Measurements from ENCODE around the gene ARHGAP25. TPM values are rescaled to one million over a fixed set of nuclear protein-coding genes. Genes with fewer than 3 reads are reported as not detected.

Gene ARHGAP25
- polyA plus RNA-seq, 1 experiment = 0.55 TPM

DNA sequence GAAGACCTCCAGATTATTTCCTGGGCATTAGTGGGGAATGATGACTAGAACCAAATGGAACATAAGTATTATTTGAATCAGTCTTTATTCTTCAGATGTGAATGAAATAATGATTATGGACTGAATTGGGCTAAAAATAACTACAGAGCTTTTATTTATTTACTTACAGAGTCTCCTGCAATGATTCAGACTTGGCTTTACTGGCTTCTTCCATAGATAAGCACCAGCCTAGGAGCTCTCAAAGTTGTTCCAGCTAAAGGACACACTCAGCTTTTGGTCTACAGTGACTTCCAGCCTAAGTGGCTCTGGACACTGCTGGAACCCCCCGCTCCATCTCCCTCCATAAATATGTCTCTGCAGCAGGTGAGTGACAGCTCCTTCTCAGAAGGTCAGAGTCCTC, 24.3 kb upstream of the ARHGAP25 start:
- POLR2A ChIA-PET = no interaction called here
- Histone ChIP-seq H3K27me3 (ENCODE audit: control insufficient read depth, insufficient read depth, low read length) (peaks cover 3% of the 10 kb centered on the region), H3K27ac (ENCODE audit: low read depth, low read length) (no peak overlapping the region), H3K4me3 (ENCODE audit: low read depth, low read length) (no peak overlapping the region), H3K9me3 (ENCODE audit: control insufficient read depth, insufficient read depth, low read length) (no peaks in the 10 kb centered on the region)
- no peak for DNase-seq (ENCODE audit: low read depth, low spot score)
- TF ChIP-seq, protein P1, sequence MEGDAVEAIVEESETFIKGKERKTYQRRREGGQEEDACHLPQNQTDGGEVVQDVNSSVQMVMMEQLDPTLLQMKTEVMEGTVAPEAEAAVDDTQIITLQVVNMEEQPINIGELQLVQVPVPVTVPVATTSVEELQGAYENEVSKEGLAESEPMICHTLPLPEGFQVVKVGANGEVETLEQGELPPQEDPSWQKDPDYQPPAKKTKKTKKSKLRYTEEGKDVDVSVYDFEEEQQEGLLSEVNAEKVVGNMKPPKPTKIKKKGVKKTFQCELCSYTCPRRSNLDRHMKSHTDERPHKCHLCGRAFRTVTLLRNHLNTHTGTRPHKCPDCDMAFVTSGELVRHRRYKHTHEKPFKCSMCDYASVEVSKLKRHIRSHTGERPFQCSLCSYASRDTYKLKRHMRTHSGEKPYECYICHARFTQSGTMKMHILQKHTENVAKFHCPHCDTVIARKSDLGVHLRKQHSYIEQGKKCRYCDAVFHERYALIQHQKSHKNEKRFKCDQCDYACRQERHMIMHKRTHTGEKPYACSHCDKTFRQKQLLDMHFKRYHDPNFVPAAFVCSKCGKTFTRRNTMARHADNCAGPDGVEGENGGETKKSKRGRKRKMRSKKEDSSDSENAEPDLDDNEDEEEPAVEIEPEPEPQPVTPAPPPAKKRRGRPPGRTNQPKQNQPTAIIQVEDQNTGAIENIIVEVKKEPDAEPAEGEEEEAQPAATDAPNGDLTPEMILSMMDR (IDR thresholded peaks at IDR 0.05; ENCODE audit: low read depth, low read length) = no peak
- CTCF ChIA-PET = interaction anchor here (0.6 to 5.5 kb wide), 11 partner anchors 8 to 525 kb away, joined by 3 to 154 read pairs (median 8); no protein-coding TSS in a partner anchor

DNA sequence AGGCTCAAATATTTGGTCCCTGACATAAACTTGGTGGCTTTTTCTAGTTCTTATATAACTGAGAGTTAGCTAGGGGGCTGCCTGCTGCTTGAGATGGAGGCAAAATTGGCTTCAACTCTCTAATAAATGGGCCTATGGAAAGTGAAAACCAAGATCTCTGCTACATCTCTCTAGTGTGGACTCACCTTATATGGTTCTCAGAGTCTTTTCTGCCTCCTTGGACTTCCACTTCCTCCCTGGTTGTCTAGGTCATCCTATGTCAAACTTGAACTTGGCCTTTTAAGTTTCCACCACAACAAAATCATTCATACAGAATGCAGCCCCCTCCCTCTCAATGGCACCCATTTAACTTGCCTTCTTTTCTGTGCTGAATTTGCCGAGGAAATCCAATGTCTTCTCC, 23.9 kb upstream of the ARHGAP25 start:
- Histone ChIP-seq H3K27me3 (ENCODE audit: control insufficient read depth, insufficient read depth, low read length) (peaks cover 3% of the 10 kb centered on the region), H3K4me3 (ENCODE audit: low read depth, low read length) (no peak overlapping the region), H3K27ac (ENCODE audit: low read depth, low read length) (no peak overlapping the region), H3K9me3 (ENCODE audit: control insufficient read depth, insufficient read depth, low read length) (no peaks in the 10 kb centered on the region)
- POLR2A ChIA-PET = no interaction called here
- DNase-seq (ENCODE audit: low read depth, low spot score) = no peak
- CTCF ChIA-PET = interaction anchor here (0.6 to 5.5 kb wide), 11 partner anchors 8 to 525 kb away, joined by 3 to 154 read pairs (median 8); no protein-coding TSS in a partner anchor
- TF ChIP-seq, protein P1 (IDR thresholded peaks at IDR 0.05; ENCODE audit: low read depth, low read length) = no peak

DNA sequence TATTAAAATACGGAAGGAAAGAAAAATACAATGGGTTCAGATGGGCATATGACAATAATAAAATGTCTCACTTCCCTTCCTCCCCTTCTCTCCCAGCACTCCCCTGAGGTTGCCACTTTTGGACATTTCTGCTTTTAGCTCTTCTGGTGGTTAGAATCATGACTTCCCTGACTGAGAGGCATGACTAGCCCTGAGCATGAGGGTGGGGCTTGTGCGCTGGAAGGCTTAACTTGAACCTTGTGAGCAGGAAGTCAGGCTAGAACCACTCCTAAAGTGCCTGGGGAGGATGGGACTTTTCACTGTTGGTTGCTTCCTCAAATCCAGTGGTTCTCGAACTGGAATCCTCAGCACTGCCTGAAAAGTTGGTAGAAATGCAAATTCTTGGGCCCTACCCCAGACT, 19.7 kb upstream of the ARHGAP25 start:
- H3K27me3 ChIP-seq (ENCODE audit: control insufficient read depth, insufficient read depth, low read length) = no peaks in the 10 kb centered on the region
- H3K27ac ChIP-seq (ENCODE audit: low read depth, low read length) = no peak overlapping the region
- ChIA-PET CTCF (interaction anchor here (1.0 to 1.5 kb wide), 2 partner anchors 36 to 210 kb away, joined by 4 to 6 read pairs; no protein-coding TSS in a partner anchor), POLR2A (no interaction called here)
- H3K9me3 ChIP-seq (ENCODE audit: control insufficient read depth, insufficient read depth, low read length) = no peaks in the 10 kb centered on the region
- TF ChIP-seq, protein P1 (IDR thresholded peaks at IDR 0.05; ENCODE audit: low read depth, low read length) = no peak
- no peak for DNase-seq (ENCODE audit: low read depth, low spot score)
- no peak overlapping the region for H3K4me3 ChIP-seq (ENCODE audit: low read depth, low read length)

DNA sequence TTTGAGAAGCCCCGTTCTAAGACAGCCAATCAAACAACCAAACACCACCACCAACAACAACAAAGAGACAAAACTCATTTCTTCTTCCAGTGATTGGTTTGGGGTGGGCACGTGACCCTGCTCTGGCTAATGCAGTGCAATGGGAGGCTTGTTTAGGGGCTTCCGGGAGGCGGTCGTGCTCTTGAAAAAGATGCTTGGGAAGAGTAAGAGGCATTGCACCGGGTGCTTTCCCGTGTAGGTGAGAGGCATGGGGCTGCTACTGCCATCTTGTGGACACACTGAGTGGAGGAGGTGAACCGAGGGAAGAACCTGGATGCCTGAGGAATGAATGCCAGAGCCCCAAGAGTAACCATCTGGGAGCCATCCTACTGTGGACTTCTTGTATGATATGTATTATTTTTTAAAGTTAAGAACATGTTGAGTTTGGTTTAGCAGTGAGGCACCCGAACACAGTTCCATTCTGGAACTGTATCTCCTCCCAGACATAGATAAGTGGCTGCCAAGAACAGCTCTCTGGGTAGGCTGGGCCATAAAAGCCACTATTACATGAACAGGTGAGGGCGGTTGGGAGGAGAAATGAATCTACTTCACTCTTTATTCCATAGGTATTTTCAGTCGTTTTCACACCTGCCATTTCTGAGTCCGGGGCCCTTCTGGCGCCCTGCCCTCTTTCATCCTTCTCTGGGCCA, 19.1 kb upstream of the ARHGAP25 start:
- H3K4me3 ChIP-seq (ENCODE audit: low read depth, low read length) = no peak overlapping the region
- ChIA-PET CTCF (interaction anchor here (0.6 to 1.0 kb wide), 3 partner anchors 210 to 260 kb away, joined by 3 to 4 read pairs (median 4); no protein-coding TSS in a partner anchor), POLR2A (no interaction called here)
- no peak overlapping the region for H3K27ac ChIP-seq (ENCODE audit: low read depth, low read length)
- DNase-seq (ENCODE audit: low read depth, low spot score) = no peak
- no peaks in the 10 kb centered on the region for H3K27me3 ChIP-seq (ENCODE audit: control insufficient read depth, insufficient read depth, low read length)
- TF ChIP-seq, protein P1 (IDR thresholded peaks at IDR 0.05; ENCODE audit: low read depth, low read length) = peak; percentile 63
- no peaks in the 10 kb centered on the region for H3K9me3 ChIP-seq (ENCODE audit: control insufficient read depth, insufficient read depth, low read length)

DNA sequence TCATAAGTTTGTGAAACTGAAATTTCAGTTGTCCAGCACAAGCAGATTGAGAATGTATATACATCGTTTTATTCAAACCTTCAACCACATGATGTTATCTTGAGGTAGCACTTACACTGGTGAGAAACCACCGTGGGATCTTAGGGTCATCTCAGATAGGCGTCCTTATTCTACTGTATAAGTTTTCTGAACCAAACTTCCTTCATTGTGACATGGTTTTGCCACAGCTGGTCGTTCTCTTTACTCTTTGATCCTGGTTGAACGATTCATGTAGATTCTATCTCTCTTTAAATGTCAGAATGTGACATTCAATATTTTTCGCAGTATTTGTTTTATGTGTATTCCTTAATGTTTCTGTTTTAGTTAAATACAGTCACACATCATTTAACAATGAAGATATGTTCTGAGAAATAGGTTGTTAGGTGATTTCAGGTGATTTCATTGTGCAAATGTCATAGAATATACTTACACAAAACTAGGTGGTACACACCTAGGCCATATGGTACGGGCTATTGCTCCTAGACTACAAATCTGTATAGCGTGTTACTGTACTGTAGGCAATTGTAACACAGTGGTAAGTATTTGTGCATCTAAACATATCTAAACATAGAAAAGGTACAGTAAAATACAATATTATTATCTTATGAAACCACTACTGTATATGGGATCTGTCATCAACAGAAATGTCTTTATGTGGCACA, 17.9 kb upstream of the ARHGAP25 start:
- Histone ChIP-seq H3K27me3 (ENCODE audit: control insufficient read depth, insufficient read depth, low read length) (no peaks in the 10 kb centered on the region), H3K9me3 (ENCODE audit: control insufficient read depth, insufficient read depth, low read length) (no peaks in the 10 kb centered on the region), H3K4me3 (ENCODE audit: low read depth, low read length) (no peak overlapping the region), H3K27ac (ENCODE audit: low read depth, low read length) (no peak overlapping the region)
- DNase-seq (ENCODE audit: low read depth, low spot score) = no peak
- TF ChIP-seq, protein P1 (IDR thresholded peaks at IDR 0.05; ENCODE audit: low read depth, low read length) = no peak
- CTCF ChIA-PET = no interaction called here
- POLR2A ChIA-PET = no interaction called here

All from AG04450 (cell line).